ENCODE results near the gene CTNNA3.

The CTNNA3 gene

GRCh38 chr10:66737241-66737640 lies 958.8 kb downstream of the CTNNA3 start:
- TF ChIP-seq CTCF (IDR thresholded peaks at IDR 0.05) = no peak

DNA sequence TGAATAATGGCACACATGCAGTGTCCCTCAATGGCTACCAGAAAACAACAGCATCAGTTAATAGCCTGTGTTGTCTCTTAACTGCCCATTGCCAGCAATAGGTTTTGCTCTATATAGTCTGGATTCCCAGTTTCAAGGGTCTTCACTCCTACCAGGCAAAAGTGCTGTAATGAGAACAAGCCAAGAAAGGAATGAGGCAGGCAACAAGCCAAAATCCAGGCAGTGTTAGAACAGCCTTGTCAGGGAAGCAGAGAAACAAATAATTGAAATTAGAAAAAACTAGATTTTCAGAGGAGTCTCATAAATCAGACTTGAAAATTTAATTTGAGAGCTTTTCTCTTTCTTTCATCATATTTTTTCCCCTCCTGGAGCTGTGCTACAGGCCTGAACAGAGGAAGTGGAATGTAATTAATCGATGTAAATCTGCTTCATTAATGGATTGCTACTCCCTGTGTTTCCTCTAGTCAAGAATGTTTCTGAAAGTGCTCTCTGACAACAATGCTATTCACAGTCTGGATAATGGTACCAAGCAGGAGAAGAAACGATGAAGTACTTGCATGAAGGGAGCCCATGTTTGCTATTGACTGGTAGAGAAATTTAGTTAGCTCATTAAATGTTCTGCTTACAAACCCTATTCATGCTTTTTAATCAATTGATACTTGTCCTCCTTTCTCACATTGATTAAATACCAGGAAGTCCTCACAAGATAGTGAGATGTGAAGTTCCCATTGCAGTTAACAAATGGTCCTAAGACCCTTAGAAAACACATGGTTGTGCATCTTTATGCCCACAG lies 972.2 kb downstream of the CTNNA3 start:
- no peak for TF ChIP-seq CTCF (IDR thresholded peaks at IDR 0.05)

DNA sequence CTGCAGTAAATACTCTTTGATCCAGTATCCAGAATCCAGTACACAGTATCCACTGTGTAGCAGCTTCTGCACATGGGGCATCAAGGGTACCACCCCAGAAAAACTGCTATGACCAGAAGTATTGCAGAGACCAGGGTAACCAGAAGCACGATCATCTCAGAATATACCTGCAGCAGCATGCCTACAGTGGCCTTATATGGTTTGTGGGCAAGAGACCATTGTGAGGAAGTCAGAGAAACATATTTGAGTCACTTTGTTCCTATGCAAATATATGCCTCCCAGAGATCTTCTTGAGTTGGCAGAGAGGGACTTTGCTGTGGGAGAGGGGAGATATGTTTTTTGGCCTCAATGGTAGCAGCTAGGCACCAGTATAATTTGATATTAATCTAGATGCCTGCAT lies 976.5 kb downstream of the CTNNA3 start:
- no peak for TF ChIP-seq CTCF (IDR thresholded peaks at IDR 0.05)

GRCh38 chr10:66717231-66717981 lies 978.6 kb downstream of the CTNNA3 start:
- TF ChIP-seq CTCF (IDR thresholded peaks at IDR 0.05) = no peak

DNA sequence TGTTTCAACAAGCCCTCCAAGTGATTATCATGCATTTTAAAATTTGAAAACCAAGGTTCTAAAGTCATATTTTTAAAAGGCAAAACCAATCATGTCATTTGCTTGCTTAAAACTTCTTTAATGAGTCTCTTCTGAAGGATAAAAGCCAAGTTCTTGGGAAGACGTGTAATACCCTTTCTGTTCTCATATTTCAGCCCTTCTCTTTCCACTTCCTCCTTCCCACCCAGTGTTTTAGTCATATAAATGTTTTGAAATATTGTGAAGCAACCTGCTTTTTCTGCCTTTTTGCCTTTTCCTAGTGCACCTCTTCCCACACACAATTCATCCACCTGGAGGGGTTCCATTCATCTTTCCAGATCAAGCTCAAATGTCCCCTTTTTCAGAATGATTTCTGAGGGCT lies 981.3 kb downstream of the CTNNA3 start:
- no peak for TF ChIP-seq CTCF (IDR thresholded peaks at IDR 0.05)

DNA sequence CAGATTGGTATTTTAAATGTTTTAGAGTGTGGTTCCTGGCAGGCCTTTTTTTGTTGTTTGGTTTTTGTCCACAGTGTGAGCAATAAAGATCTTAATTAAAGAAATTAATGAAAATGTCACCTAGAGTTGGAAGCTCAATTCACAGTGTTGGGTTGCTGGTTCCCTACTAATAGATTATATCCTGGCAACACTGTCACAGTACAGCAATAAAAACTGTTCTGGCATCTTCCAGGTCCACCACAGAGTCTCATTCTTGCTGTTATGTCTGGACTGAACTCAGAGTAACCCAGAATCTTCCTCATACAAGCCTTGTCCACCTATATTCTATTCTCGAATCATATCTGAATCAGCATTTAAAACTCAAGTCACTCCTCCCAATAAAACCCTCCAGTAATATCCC lies 982.6 kb downstream of the CTNNA3 start:
- TF ChIP-seq CTCF (IDR thresholded peaks at IDR 0.05) = no peak

DNA sequence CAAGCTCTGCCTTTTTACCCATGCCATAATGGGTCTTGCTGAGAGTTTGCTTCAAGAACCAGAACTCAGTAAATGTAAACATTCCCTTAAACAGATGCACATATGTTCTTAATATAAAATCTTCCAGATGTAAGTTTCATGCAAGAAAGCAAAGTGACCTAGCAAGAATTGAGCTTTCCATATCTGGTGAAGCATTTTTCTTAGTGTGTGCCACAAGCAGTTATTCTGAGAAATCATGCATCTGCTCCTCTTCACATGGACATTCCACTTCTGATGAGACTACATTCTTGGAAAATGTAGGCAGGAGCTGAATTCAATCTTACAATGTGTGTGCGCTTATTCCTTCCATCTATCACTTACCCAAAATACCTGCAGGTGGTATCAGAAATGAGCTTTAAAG lies 997.9 kb downstream of the CTNNA3 start:
- TF ChIP-seq CTCF (IDR thresholded peaks at IDR 0.05) = no peak

Data from LNCAP (cell line).